Measurements from ENCODE around the gene BAD.
"Not testable (repeated sequence)": the region's sequence is repeated elsewhere in the genome, so short reads cannot be mapped to it uniquely, and the experiment has no call there.

The BAD gene

GRCh38 chr11:64314805-64315561 is 30.5 kb upstream of the BAD start:
- no peak for DNase-seq

- no peak for DNase-seq
Measured at GRCh38 chr11:64314146-64314804, 29.8 kb upstream of the BAD start.

GRCh38 chr11:64313491-64314145 is 29.2 kb upstream of the BAD start:
- DNase-seq = no peak

GRCh38 chr11:64312947-64313346 is 28.5 kb upstream of the BAD start:
- DNase-seq = no peak

GRCh38 chr11:64307795-64308194 is 23.3 kb upstream of the BAD start:
- not testable (repeated sequence) for DNase-seq

GRCh38 chr11:64306876-64307622 is 22.6 kb upstream of the BAD start:
- DNase-seq = no peak

- DNase-seq = no peak
Measured at GRCh38 chr11:64306563-64306875, 22.1 kb upstream of the BAD start.

GRCh38 chr11:64305691-64306562 is 21.5 kb upstream of the BAD start:
- DNase-seq = peak; percentile 82

- peak; percentile 99 for DNase-seq
Measured at GRCh38 chr11:64305075-64305690, 20.7 kb upstream of the BAD start, which contains the start of gene ESRRA. TSS of gene ESRRA (plus strand) at chr11:64305524. CDS start at chr11:64307180, 1,656 bp downstream.

GRCh38 chr11:64304316-64305072 is 20.0 kb upstream of the BAD start:
- peak; percentile 90 for DNase-seq

GRCh38 chr11:64304032-64304315 is 19.5 kb upstream of the BAD start:
- DNase-seq = no peak

- no peak for DNase-seq
Measured at GRCh38 chr11:64303109-64304031, 18.9 kb upstream of the BAD start.

GRCh38 chr11:64299847-64300648 is 15.6 kb upstream of the BAD start, which contains the start of gene CATSPERZ:
TSS of gene CATSPERZ (plus strand) at chr11:64300358. CDS start at chr11:64300411, 53 bp downstream.
- DNase-seq = no peak

GRCh38 chr11:64298966-64299846 is 14.7 kb upstream of the BAD start:
- DNase-seq = no peak

GRCh38 chr11:64297699-64298358 is 13.4 kb upstream of the BAD start:
- DNase-seq = no peak

GRCh38 chr11:64296830-64297698 is 12.6 kb upstream of the BAD start:
- DNase-seq = no peak
